Measurements from ENCODE around the gene DOCK9. TPM values are rescaled to one million over a fixed set of nuclear protein-coding genes. Genes with fewer than 3 reads are reported as not detected.

Gene DOCK9
- total and polyA plus RNA-seq, 2 experiments from 2014 or later, result 16.4 to 38.9 TPM

- Histone ChIP-seq H3K27me3 (peaks cover 20% of the 10 kb centered on the region), H2AFZ (peak within 1 kb of the TSS; percentile 76), H3K4me1 (ENCODE audit: insufficient read depth) (peaks cover 15% of the 10 kb centered on the region), H3K4me2 (peak within 1 kb of the TSS; percentile 96), H3K79me2 (no peaks in the 10 kb centered on the region), H4K20me1 (ENCODE audit: insufficient read depth, poor library complexity, severe bottlenecking) (no peaks in the 10 kb centered on the region), H3K27ac (peak within 1 kb of the TSS; percentile 44), H3K4me3 (peak within 1 kb of the TSS; percentile 52), H3K9me2 (replicated peaks; ENCODE audit: insufficient read depth) (no peaks in the 10 kb centered on the region), H3K36me3 (replicated peaks; ENCODE audit: insufficient read depth, low read depth) (no peaks in the 10 kb centered on the region), H3K9me3 (ENCODE audit: low read depth) (no peaks in the 10 kb centered on the region)
- DNase-seq (ENCODE audit: low spot score), result peak; percentile 63
- TF ChIP-seq EZH2 (IDR thresholded peaks at IDR 0.05; ENCODE audit: borderline replicate concordance) (no peak), EZH2phosphoT487 (IDR thresholded peaks at IDR 0.05; ENCODE audit: low read depth, severe bottlenecking, unreplicated experiment) (no peak)
- TF ChIP-seq, protein P1, sequence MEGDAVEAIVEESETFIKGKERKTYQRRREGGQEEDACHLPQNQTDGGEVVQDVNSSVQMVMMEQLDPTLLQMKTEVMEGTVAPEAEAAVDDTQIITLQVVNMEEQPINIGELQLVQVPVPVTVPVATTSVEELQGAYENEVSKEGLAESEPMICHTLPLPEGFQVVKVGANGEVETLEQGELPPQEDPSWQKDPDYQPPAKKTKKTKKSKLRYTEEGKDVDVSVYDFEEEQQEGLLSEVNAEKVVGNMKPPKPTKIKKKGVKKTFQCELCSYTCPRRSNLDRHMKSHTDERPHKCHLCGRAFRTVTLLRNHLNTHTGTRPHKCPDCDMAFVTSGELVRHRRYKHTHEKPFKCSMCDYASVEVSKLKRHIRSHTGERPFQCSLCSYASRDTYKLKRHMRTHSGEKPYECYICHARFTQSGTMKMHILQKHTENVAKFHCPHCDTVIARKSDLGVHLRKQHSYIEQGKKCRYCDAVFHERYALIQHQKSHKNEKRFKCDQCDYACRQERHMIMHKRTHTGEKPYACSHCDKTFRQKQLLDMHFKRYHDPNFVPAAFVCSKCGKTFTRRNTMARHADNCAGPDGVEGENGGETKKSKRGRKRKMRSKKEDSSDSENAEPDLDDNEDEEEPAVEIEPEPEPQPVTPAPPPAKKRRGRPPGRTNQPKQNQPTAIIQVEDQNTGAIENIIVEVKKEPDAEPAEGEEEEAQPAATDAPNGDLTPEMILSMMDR (IDR thresholded peaks at IDR 0.05; ENCODE audit: poor library complexity), result no peak
- 17% methylated on average over 34 of the region's 59 CpGs for WGBS (ENCODE audit: low lambda C conversion rate, missing lambda C conversion rate)
These were observed 225.2 kb downstream of the DOCK9 start, which contains the start of gene SLC15A1 for GRCh38 chr13:98752467-98753290. SLC15A1 (minus strand) TSS chr13:98752672; CDS start chr13:98752598, 74 bp downstream.

DNA sequence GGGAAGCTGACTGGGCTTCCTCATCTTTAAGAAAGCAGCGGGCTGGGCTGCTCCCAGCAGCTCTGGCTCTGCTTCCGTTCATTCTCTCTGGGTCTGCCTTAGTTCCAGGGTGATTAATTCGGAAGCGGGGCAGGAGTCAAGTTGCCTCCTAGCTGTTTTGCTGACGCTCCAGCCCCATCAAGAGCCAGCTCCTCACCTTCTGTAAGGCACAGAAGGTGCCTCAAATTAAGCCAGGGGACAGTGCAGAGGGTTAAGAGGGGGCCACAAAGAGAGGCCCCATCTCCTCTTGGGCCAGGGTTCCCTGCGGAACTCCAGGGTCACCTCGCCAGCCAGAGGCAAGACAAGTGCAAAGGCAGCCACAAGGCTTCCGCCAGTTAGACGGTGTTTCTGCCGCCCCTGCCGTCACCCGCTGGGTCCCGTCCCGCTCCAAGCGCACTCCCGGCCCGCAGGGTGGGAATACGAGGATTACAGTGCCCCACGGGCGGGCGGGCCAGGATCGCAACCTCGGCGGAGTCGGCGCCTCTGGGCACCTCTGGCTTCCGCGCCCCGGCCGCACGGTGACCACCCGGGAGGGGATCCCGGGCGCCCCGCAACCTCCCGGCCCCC is 225.9 kb downstream of the DOCK9 start:
- Histone ChIP-seq H3K27ac (peak overlapping the region; percentile 44), H3K36me3 (replicated peaks; ENCODE audit: insufficient read depth, low read depth) (no peaks in the 10 kb centered on the region), H4K20me1 (ENCODE audit: insufficient read depth, poor library complexity, severe bottlenecking) (no peaks in the 10 kb centered on the region), H3K27me3 (peaks cover 20% of the 10 kb centered on the region), H3K4me1 (ENCODE audit: insufficient read depth) (peaks cover 15% of the 10 kb centered on the region), H3K4me2 (peak overlapping the region; percentile 96), H2AFZ (peak overlapping the region; percentile 76), H3K79me2 (no peaks in the 10 kb centered on the region), H3K9me2 (replicated peaks; ENCODE audit: insufficient read depth) (no peaks in the 10 kb centered on the region), H3K9me3 (ENCODE audit: low read depth) (no peaks in the 10 kb centered on the region), H3K4me3 (peak overlapping the region; percentile 52)
- no peak for DNase-seq (ENCODE audit: low spot score)
- 5% methylated on average over 20 of the region's 36 CpGs for WGBS (ENCODE audit: low lambda C conversion rate, missing lambda C conversion rate)
- TF ChIP-seq, protein P1 (IDR thresholded peaks at IDR 0.05; ENCODE audit: poor library complexity), result no peak
- no peak for TF ChIP-seq EZH2 (IDR thresholded peaks at IDR 0.05; ENCODE audit: borderline replicate concordance)
- TF ChIP-seq EZH2phosphoT487 (IDR thresholded peaks at IDR 0.05; ENCODE audit: low read depth, severe bottlenecking, unreplicated experiment), result no peak

- no peaks in the 10 kb centered on the region for H3K79me2 ChIP-seq
- H4K20me1 ChIP-seq (ENCODE audit: insufficient read depth, poor library complexity, severe bottlenecking), result no peaks in the 10 kb centered on the region
- no peaks in the 10 kb centered on the region for H3K9me3 ChIP-seq (ENCODE audit: low read depth)
- H3K9me2 ChIP-seq (replicated peaks; ENCODE audit: insufficient read depth), result no peaks in the 10 kb centered on the region
- peaks cover 19% of the 10 kb centered on the region for H3K4me1 ChIP-seq (ENCODE audit: insufficient read depth)
- peak overlapping the region; percentile 44 for H3K27ac ChIP-seq
- no peak overlapping the region for H2AFZ ChIP-seq
- peak overlapping the region; percentile 96 for H3K4me2 ChIP-seq
- no peak for TF ChIP-seq EZH2 (IDR thresholded peaks at IDR 0.05; ENCODE audit: borderline replicate concordance)
- TF ChIP-seq, protein P1 (IDR thresholded peaks at IDR 0.05; ENCODE audit: poor library complexity), result no peak
- no peak for TF ChIP-seq EZH2phosphoT487 (IDR thresholded peaks at IDR 0.05; ENCODE audit: low read depth, severe bottlenecking, unreplicated experiment)
- peaks cover 20% of the 10 kb centered on the region for H3K27me3 ChIP-seq
- DNase-seq (ENCODE audit: low spot score), result peak; percentile 72
- peak overlapping the region; percentile 52 for H3K4me3 ChIP-seq
- no peaks in the 10 kb centered on the region for H3K36me3 ChIP-seq (replicated peaks; ENCODE audit: insufficient read depth, low read depth)
- WGBS (ENCODE audit: low lambda C conversion rate, missing lambda C conversion rate), result 35% methylated on average over 8 of the region's 8 CpGs
These were observed 226.5 kb downstream of the DOCK9 start for GRCh38 chr13:98751367-98751782.

Data from hepatocyte (in vitro differentiated cells).